MM.1S (cell line): Measurements from ENCODE around the gene NSD2.

ENCODE experiments used
- DNase-seq: peaks from one replicate; pipeline ENCODE4 v3.0.0-alpha.2; 2015
- H2AFZ ChIP-seq: fragments of 300-600 bp; sonication (generic); 2 replicates; pipeline ENCODE4 v1.6.0; 2016; ENCODE audit warnings: antibody characterized with exemption, low read length
- H3F3A ChIP-seq: fragments of 300-600 bp; sonication (generic); 2 replicates; pipeline ENCODE4 v1.6.1; 2016; ENCODE audit warnings: mild to moderate bottlenecking, antibody characterized with exemption, low read length, moderate library complexity, mixed read lengths; ENCODE audit not compliant: insufficient read depth
- H3K27ac ChIP-seq: fragments of 300-600 bp; sonication (generic); 2 replicates; pipeline ENCODE4 v1.5.1; 2016; ENCODE audit warnings: mild to moderate bottlenecking, low read length
- H3K27me3 ChIP-seq: fragments of 300-600 bp; sonication (generic); replicated peaks from 2 replicates; pipeline ENCODE4 v1.6.0; 2016; ENCODE audit warnings: low read length; ENCODE audit not compliant: insufficient read depth
- H3K36me3 ChIP-seq: fragments of 300-600 bp; sonication (generic); replicated peaks from 2 replicates; pipeline ENCODE4 v1.6.1; 2016; ENCODE audit warnings: mild to moderate bottlenecking, low read length, mixed read lengths; ENCODE audit not compliant: insufficient read depth
- H3K4me1 ChIP-seq: fragments of 300-600 bp; sonication (generic); 2 replicates; pipeline ENCODE4 v1.6.1; 2016; ENCODE audit warnings: low read length, mixed read lengths
- H3K4me2 ChIP-seq: fragments of 300-600 bp; sonication (generic); 2 replicates; pipeline ENCODE4 v1.6.0; 2016; ENCODE audit warnings: low read depth, low read length
- H3K4me3 ChIP-seq: fragments of 300-600 bp; sonication (generic); 2 replicates; pipeline ENCODE4 v1.5.1; 2016; ENCODE audit warnings: low read length, mixed read lengths
- H3K79me2 ChIP-seq: fragments of 300-600 bp; sonication (generic); 2 replicates; pipeline ENCODE4 v1.6.1; 2016; ENCODE audit warnings: mixed run types, low read length, mixed read lengths
- H3K9ac ChIP-seq: fragments of 300-600 bp; sonication (generic); 2 replicates; pipeline ENCODE4 v1.6.1; 2016; ENCODE audit warnings: low read length, mixed read lengths
- H3K9me2 ChIP-seq: fragments of 300-600 bp; sonication (generic); replicated peaks from 2 replicates; pipeline ENCODE4 v1.6.1; 2016; ENCODE audit warnings: mild to moderate bottlenecking, low read length, mixed read lengths; ENCODE audit not compliant: insufficient read depth
- H3K9me3 ChIP-seq: fragments of 300-600 bp; sonication (generic); replicated peaks from 2 replicates; pipeline ENCODE4 v1.6.1; 2016; ENCODE audit warnings: mild to moderate bottlenecking, low read length, mixed read lengths; ENCODE audit not compliant: insufficient read depth
- H4K20me1 ChIP-seq: fragments of 300-600 bp; sonication (generic); 2 replicates; pipeline ENCODE4 v1.6.1; 2016; ENCODE audit warnings: mild to moderate bottlenecking, low read length, moderate library complexity, mixed read lengths; ENCODE audit not compliant: insufficient read depth
- CTCF ChIP-seq: fragments of 300-600 bp; sonication (generic); IDR thresholded peaks from 2 replicates; pipeline ENCODE4 v1.5.1; 2016; ENCODE audit warnings: antibody characterized with exemption, low read length, mixed read lengths
- EZH2 ChIP-seq: fragments of 300-600 bp; sonication (generic); optimal IDR thresholded peaks from 2 replicates; pipeline ENCODE3; 2017; ENCODE audit warnings: low read depth, mild to moderate bottlenecking, antibody characterized with exemption, low read length, mixed read lengths
- EZH2phosphoT487 ChIP-seq: fragments of 300-600 bp; sonication (generic); IDR thresholded peaks from 2 replicates; pipeline ENCODE4 v1.6.1; 2018; ENCODE audit warnings: antibody characterized with exemption, low read length

The NSD2 gene

GRCh38 chr4:2008921-2009650 is 137.9 kb downstream of the NSD2 start, which contains the start of gene NELFA:
NELFA (minus strand) TSS chr4:2008974; CDS start chr4:2008959, 15 bp downstream.
- H3K9me3 ChIP-seq: no peaks in the 10 kb centered on the region
- no peaks in the 10 kb centered on the region; the same call in 1 of the 2 replicates for H4K20me1 ChIP-seq
- H3K4me1 ChIP-seq: peaks cover 8% of the 10 kb centered on the region; the same call in 1 of the 2 replicates
- no peaks in the 10 kb centered on the region for H3K27me3 ChIP-seq
- H3K4me2 ChIP-seq: peak within 1 kb of the TSS; percentile 84
- H2AFZ ChIP-seq: peak within 1 kb of the TSS; percentile 91
- TF ChIP-seq CTCF (no peak), EZH2 (no peak), EZH2phosphoT487 (no peak)
- DNase-seq: peak; percentile 99
- H3K4me3 ChIP-seq: peak within 1 kb of the TSS; percentile 100
- H3K36me3 ChIP-seq: peaks cover 3% of the 10 kb centered on the region; the same call in 1 of the 2 replicates
- peaks cover 47% of the 10 kb centered on the region for H3K79me2 ChIP-seq
- H3K27ac ChIP-seq: peak within 1 kb of the TSS; percentile 98
- peak within 1 kb of the TSS; percentile 96 for H3K9ac ChIP-seq
- H3F3A ChIP-seq: peaks cover 8% of the 10 kb centered on the region; the same call in 1 of the 2 replicates
- H3K9me2 ChIP-seq: no peaks in the 10 kb centered on the region

- Histone ChIP-seq H3K27ac (peak overlapping the region; percentile 98), H3K4me3 (peak overlapping the region; percentile 100), H3K9me3 (no peaks in the 10 kb centered on the region), H3K36me3 (peaks cover 3% of the 10 kb centered on the region; the same call in 1 of the 2 replicates), H3K79me2 (peaks cover 40% of the 10 kb centered on the region), H3K9ac (peak overlapping the region; percentile 96), H4K20me1 (no peaks in the 10 kb centered on the region; the same call in 1 of the 2 replicates), H3K4me1 (peaks cover 8% of the 10 kb centered on the region; the same call in 1 of the 2 replicates), H3K9me2 (no peaks in the 10 kb centered on the region), H3F3A (peaks cover 8% of the 10 kb centered on the region; the same call in 1 of the 2 replicates), H2AFZ (peak overlapping the region; percentile 91), H3K27me3 (no peaks in the 10 kb centered on the region), H3K4me2 (peak overlapping the region; percentile 84)
- no peak for TF ChIP-seq CTCF
- TF ChIP-seq EZH2phosphoT487: no peak
- no peak for TF ChIP-seq EZH2
- peak; percentile 45 for DNase-seq
These were observed 138.5 kb downstream of the NSD2 start for GRCh38 chr4:2009651-2010233.

- Histone ChIP-seq H3K9me2 (no peaks in the 10 kb centered on the region), H3K27me3 (no peaks in the 10 kb centered on the region), H3K9me3 (no peaks in the 10 kb centered on the region), H3F3A (peaks cover 8% of the 10 kb centered on the region; the same call in 1 of the 2 replicates), H3K27ac (no peak overlapping the region), H3K4me3 (no peak overlapping the region), H2AFZ (no peak overlapping the region), H3K4me1 (peaks cover 8% of the 10 kb centered on the region; the same call in 1 of the 2 replicates), H3K79me2 (peaks cover 22% of the 10 kb centered on the region), H4K20me1 (no peaks in the 10 kb centered on the region), H3K36me3 (no peaks in the 10 kb centered on the region), H3K4me2 (no peak overlapping the region), H3K9ac (no peak overlapping the region)
- TF ChIP-seq EZH2 (no peak), EZH2phosphoT487 (no peak), CTCF (no peak)
- DNase-seq: no peak
These were observed 140.4 kb downstream of the NSD2 start for GRCh38 chr4:2011583-2011982.
